ENCODE results near the gene USP32. TPM values are rescaled to one million over a fixed set of nuclear protein-coding genes. Genes with fewer than 3 reads are reported as not detected.

The USP32 gene
- total and polyA plus RNA-seq, 2 of the 8 experiments (the other 6 are each of a cell fraction or from before 2014, with no cell fraction given): 29.6 to 112 TPM

- peaks cover 15% of the 10 kb centered on the region for H3K23me2 ChIP-seq (ENCODE audit: low read depth, low read length)
- H3K4ac ChIP-seq (replicated peaks; ENCODE audit: insufficient read length, low read depth, low read length): no peak overlapping the region
- no peak for FAIRE-seq
- H3K27me3 ChIP-seq (replicated peaks in 1 of 4; ENCODE audit: control insufficient read depth in 3 of 4, extremely low read depth in 1 of 4, insufficient read depth in 3 of 4, low read length in 3 of 4): no peaks in the 10 kb centered on the region
- H3K18ac ChIP-seq (ENCODE audit: extremely low read depth, low read length): no peak overlapping the region
- no peak overlapping the region for H2BK20ac ChIP-seq (ENCODE audit: low read length)
- no peaks in the 10 kb centered on the region; a peak in 1 of 8 replicates for H3K36me3 ChIP-seq (ENCODE audit: control insufficient read depth in 2 of 4, insufficient read depth in 4 of 4, low read length in 3 of 4)
- H4K8ac ChIP-seq (ENCODE audit: extremely low read depth, insufficient read depth, low read length): no peak overlapping the region
- peaks cover 19 to 75% of the 10 kb centered on the region in 2 experiments for H3K79me2 ChIP-seq (ENCODE audit: control insufficient read depth in 1 of 2, insufficient read depth in 2 of 2, low read length in 2 of 2)
- DNase-seq (ENCODE audit: low read depth in 1 of 2, low spot score in 2 of 2): no peak
- no peak overlapping the region for H2BK120ac ChIP-seq (replicated peaks; ENCODE audit: low read depth, low read length)
- 74% methylated on average over 3 of the region's 3 CpGs; no CpG with 5 or more reads in 1 of the 2 experiments for WGBS, 2 experiments (ENCODE audit: extremely low coverage in 1 of 2, insufficient coverage in 1 of 2, insufficient read length in 1 of 2, insufficient replicate concordance in 2 of 2, low coverage in 1 of 2, low lambda C conversion rate in 2 of 2, missing lambda C conversion rate in 1 of 2)
- no peak overlapping the region for H4K5ac ChIP-seq (ENCODE audit: insufficient read length, low read depth, low read length)
- peak overlapping the region; percentile 60 to 65; a peak in 2 of 4 replicates for H3K4me2 ChIP-seq (ENCODE audit: insufficient read depth in 1 of 2, low read depth in 2 of 2, low read length in 2 of 2)
- H2AK5ac ChIP-seq (ENCODE audit: low read depth, low read length): no peak overlapping the region
- ChIA-PET POLR2A (ENCODE audit: partially characterized antibody) (no interaction called here), CTCF (ENCODE audit: partially characterized antibody) (no interaction called here)
- no peaks in the 10 kb centered on the region for H3K9me3 ChIP-seq (ENCODE audit: insufficient read depth in 2 of 2, low read depth in 1 of 2, low read length in 1 of 2)
- no peak for TF ChIP-seq GABPA (IDR thresholded peaks at IDR 0.05; ENCODE audit: borderline replicate concordance, insufficient read depth, low read length)
- no peak for TF ChIP-seq EGR1 (IDR thresholded peaks at IDR 0.05; ENCODE audit: borderline replicate concordance, low read depth, low read length)
- TF ChIP-seq SIX5 (IDR thresholded peaks at IDR 0.05; ENCODE audit: low read depth, low read length): no peak
- TF ChIP-seq POU5F1 (IDR thresholded peaks at IDR 0.05; ENCODE audit: low read depth, low read length): no peak
- no peak for TF ChIP-seq GTF2F1 (IDR thresholded peaks at IDR 0.05; ENCODE audit: borderline replicate concordance, low read depth, low read length)
- TF ChIP-seq, protein P1, sequence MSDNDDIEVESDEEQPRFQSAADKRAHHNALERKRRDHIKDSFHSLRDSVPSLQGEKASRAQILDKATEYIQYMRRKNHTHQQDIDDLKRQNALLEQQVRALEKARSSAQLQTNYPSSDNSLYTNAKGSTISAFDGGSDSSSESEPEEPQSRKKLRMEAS (IDR thresholded peaks at IDR 0.05): no peak
- no peak overlapping the region for H2BK12ac ChIP-seq (ENCODE audit: low read depth, low read length)
- no peak overlapping the region for H3K14ac ChIP-seq (ENCODE audit: insufficient read length)
- no peak overlapping the region for H3K56ac ChIP-seq (replicated peaks; ENCODE audit: insufficient read length, low read depth, low read length)
- no peak overlapping the region for H2AFZ ChIP-seq (ENCODE audit: low read length)
- H3K27ac ChIP-seq (ENCODE audit: low read depth, low read length): no peak overlapping the region
- H4K20me1 ChIP-seq (replicated peaks in 1 of 2; ENCODE audit: control insufficient read depth in 1 of 2, insufficient read depth in 2 of 2, low read length in 2 of 2): no peaks in the 10 kb centered on the region
- no peak overlapping the region for H3K23ac ChIP-seq (ENCODE audit: insufficient read length)
- H3K79me1 ChIP-seq (ENCODE audit: low read depth, low read length): no peaks in the 10 kb centered on the region
- no peak overlapping the region for H2BK15ac ChIP-seq (ENCODE audit: low read length)
- peaks cover 9 to 30% (median 20%) of the 10 kb centered on the region in 4 experiments for H3K4me1 ChIP-seq (replicated peaks in 1 of 4; ENCODE audit: control insufficient read depth in 3 of 4, insufficient read depth in 4 of 4, low read length in 3 of 4)
- peak overlapping the region in 1 of 4 experiments; percentile 49; a peak in 2 of 8 replicates for H3K4me3 ChIP-seq (ENCODE audit: extremely low read depth in 1 of 4, insufficient read depth in 2 of 4, low read depth in 3 of 4, low read length in 4 of 4)
- no peak overlapping the region for H4K91ac ChIP-seq (replicated peaks; ENCODE audit: insufficient read length, low read length)
- no peak overlapping the region for H2BK5ac ChIP-seq (ENCODE audit: low read depth, low read length)
- H3K9ac ChIP-seq (replicated peaks in 1 of 4; ENCODE audit: extremely low read depth in 1 of 4, low read depth in 3 of 4, low read length in 3 of 4): no peak overlapping the region
Observed at GRCh38 chr17:60387666-60388065, 4.3 kb downstream of the USP32 start.
